Measurements from ENCODE around the gene ENTPD8.
"Not testable (repeated sequence)": the region's sequence is repeated elsewhere in the genome, so short reads cannot be mapped to it uniquely, and the experiment has no call there.

The ENTPD8 gene

GRCh38 chr9:137387891-137388560 lies 53.1 kb downstream of the ENTPD8 start:
- H3K4me3 ChIP-seq (ENCODE audit: low read depth, low read length) = no peak overlapping the region
- TF ChIP-seq, protein P1, sequence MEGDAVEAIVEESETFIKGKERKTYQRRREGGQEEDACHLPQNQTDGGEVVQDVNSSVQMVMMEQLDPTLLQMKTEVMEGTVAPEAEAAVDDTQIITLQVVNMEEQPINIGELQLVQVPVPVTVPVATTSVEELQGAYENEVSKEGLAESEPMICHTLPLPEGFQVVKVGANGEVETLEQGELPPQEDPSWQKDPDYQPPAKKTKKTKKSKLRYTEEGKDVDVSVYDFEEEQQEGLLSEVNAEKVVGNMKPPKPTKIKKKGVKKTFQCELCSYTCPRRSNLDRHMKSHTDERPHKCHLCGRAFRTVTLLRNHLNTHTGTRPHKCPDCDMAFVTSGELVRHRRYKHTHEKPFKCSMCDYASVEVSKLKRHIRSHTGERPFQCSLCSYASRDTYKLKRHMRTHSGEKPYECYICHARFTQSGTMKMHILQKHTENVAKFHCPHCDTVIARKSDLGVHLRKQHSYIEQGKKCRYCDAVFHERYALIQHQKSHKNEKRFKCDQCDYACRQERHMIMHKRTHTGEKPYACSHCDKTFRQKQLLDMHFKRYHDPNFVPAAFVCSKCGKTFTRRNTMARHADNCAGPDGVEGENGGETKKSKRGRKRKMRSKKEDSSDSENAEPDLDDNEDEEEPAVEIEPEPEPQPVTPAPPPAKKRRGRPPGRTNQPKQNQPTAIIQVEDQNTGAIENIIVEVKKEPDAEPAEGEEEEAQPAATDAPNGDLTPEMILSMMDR (IDR thresholded peaks at IDR 0.05; ENCODE audit: borderline replicate concordance, insufficient read depth, low read depth, low read length) = no peak

DNA sequence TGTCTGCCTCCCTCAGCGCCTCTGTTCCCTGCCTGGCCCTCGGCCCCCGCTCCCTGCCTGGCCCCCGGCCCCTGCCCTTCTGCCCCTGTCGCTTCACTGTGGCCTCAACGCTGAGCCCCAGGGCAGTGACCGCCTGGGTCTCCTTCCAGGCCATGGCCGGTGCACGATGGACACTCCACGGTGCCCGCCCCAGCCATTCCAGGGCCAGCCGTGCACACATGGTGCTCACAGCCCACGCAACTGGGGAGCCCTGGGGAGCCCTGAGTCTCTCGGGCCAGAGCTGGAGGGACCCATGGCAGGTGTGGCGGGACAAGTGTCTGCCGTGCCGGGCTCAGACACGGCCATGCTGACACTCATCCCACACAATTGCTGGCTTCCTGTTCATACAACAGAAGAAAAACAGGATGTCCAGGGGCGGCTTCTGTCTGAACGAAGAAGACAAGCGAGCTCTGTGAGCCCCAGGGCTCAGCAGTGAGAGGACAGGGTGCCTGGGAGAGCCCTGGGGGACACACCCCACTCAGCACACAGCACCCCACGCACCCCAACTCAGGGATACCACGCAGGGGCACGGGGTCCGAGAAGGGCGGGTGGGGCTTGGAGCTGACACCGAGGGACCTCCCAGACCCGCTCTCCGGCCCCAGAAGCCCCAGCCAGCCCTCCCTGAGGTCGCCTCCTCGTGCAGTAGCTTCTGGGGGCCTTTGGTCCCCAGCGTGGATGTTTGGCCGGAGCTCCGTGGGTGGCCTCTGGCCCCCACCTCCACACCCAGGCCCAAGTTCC lies 53.9 kb downstream of the ENTPD8 start:
- H3K4me3 ChIP-seq (ENCODE audit: low read depth, low read length) = no peak overlapping the region
- TF ChIP-seq, protein P1 (IDR thresholded peaks at IDR 0.05; ENCODE audit: borderline replicate concordance, insufficient read depth, low read depth, low read length) = no peak

- not testable (repeated sequence) for H3K4me3 ChIP-seq (ENCODE audit: low read depth, low read length)
These were observed 54.5 kb downstream of the ENTPD8 start for GRCh38 chr9:137386507-137387113.

DNA sequence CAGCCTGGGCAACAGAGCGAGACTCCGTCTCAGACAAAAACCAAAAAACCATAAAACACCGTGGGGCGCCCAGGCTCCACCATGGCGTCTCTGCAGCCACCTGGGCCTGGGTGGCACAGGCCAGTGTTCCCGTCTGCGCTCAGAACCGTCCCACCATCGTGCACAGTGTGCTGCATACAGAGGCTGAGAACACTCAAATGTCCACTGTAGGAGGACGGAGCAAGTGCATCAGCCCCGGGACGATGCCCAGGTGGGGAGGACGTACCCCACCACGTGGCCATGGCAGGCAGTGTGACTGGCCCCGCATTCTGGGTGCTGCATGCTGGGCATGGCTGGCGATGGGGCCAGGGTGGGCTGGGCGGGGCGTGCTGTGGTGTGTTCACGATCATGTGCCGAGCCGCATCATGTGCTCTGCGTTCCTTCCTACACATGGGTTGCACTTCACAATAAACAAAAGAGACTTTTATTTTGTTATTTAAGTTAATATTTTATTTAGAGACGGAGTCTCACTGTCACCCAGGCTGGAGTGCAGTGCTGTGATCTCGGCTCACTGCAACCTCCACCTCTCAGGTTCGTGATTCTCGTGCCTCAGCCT lies 56.0 kb downstream of the ENTPD8 start:
- TF ChIP-seq, protein P1 (IDR thresholded peaks at IDR 0.05; ENCODE audit: borderline replicate concordance, insufficient read depth, low read depth, low read length) = no peak
- H3K4me3 ChIP-seq (ENCODE audit: low read depth, low read length) = no peak overlapping the region
